HG03521 (cell line): ENCODE data around the gene ARSG.
"Not testable (repeated sequence)": the region's sequence is repeated elsewhere in the genome, so short reads cannot be mapped to it uniquely, and the experiment has no call there.

Source experiments
- ATAC-seq: cut with Tn5 transposase; IDR thresholded peaks from one replicate; pipeline ENCODE4 v1.9.1; 2021; ENCODE audit warnings: mild to moderate bottlenecking, moderate library complexity; ENCODE audit not compliant: unreplicated experiment

Gene ARSG

GRCh38 chr17:68302666-68303065, 11.4 kb downstream of the ARSG start:
- no peak for ATAC-seq

DNA sequence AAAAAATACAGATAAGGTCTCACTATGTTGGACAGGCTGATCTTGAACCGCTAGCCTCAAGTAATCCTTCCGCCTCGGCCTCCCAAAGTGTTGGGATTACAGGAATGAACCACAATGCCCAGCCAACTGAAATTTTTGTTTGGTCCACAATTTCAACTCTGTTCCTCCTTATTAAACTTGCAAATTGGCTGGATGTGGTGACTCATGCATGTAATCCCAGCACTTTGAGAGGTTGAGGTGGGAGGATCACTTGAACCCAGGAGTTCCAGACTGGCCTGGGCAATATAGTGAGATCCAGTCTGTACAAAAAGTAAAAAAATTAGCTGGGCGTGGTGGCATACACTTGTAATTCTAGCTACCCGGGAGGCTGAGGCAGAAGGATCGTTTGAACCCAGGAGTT, 13.4 kb downstream of the ARSG start:
- ATAC-seq = no peak

DNA sequence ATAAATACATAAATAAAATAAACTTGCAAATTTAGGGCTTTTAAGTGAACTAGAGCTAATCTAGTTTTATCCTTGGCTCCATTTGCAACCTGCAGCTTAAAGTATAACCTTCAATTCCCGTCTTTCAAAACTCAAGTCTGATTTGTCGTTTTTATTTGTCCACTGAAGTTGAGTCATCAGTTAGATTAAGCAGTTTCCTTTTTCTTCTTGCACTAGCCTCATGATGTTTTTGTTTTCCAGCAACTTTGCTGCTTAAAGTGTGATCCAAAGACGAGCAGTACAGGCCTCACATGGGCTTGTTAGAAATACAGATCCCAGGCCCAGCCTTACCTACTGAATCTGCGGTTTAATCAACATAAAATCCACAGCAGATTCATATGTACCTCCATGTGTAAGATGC, 13.8 kb downstream of the ARSG start:
- no peak for ATAC-seq

GRCh38 chr17:68306819-68307218, 15.5 kb downstream of the ARSG start:
- no peak for ATAC-seq

- ATAC-seq = no peak
These were observed 16.1 kb downstream of the ARSG start for GRCh38 chr17:68307443-68307842.

GRCh38 chr17:68308486-68308885, 17.2 kb downstream of the ARSG start:
- ATAC-seq = not testable (repeated sequence)

DNA sequence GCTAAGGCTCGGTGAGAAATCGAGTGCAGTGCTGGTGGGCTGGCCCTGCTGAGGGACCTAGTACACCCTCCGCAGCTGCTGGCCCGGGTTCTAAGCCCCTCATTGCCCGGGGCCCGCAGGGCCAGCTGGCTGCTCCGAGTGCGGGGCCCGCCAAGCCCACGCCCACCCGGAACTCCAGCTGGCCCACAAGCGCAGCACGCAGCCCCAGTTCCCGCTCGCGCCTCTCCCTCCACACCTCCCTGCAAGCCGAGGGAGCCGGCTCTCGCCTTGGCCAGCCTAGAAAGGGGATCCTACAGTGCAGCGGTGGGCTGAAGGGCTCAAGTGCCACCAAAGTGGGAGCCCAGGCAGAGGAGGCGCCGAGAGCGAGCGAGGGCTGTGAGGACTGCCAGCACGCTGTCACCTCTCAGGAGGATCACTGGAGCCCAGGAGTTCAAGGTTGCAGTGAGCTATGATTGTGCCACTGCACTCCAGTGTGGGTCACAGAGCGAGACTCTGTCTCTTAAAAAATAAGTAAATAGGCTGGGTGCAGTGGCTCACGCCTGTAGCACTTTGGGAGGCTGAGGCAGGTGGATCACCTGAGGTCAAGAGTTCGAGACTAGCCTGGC, 17.9 kb downstream of the ARSG start:
- ATAC-seq = not testable (repeated sequence)

DNA sequence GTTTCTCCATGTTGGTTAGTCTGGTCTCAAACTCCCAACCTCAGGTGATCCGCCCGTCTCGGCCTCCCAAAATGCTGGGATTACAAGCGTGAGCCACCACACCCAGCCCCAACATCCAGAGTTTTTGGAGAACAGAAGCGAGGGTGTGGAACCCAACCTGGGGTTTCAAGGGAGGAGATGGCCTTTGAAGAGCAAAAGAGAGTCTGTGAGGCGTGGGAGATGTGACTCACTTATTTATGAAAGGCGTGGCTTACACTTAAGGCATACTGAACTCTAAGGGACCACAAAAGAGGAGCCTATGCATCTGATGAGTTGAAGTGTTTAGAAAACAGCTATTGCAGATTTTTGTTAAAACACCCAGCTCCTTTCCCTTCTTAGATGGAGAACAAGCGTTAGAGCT, 18.9 kb downstream of the ARSG start:
- ATAC-seq = no peak

DNA sequence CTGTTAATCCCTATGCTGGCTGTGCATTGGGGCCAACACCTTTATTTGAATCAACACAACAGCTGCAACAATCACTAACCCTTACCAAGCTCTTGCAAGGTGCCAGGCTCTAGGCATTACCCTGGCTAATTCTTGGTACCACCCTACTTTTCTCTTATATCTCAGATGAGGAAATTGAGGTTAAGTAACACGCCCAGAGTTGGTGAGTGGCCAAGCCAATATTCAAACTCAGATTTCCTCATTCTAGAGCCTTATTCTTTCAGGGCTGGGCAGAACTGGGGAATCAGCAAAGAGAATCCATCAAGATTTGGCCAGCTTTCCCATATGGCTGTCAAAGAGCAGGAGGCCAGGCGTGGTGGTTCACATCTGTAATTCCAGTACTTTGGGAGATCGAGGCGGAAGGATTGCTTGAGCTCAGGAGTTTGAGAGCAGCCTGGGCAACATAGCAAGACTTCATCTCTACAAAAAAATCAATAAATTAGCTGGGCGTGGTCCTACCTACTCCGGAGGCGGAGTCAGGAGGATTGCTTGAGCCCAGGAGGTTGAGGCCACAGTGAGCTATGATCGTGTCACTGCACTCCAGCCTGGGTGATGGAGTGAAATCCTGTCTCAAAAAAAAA, 23.7 kb downstream of the ARSG start:
- ATAC-seq = no peak

DNA sequence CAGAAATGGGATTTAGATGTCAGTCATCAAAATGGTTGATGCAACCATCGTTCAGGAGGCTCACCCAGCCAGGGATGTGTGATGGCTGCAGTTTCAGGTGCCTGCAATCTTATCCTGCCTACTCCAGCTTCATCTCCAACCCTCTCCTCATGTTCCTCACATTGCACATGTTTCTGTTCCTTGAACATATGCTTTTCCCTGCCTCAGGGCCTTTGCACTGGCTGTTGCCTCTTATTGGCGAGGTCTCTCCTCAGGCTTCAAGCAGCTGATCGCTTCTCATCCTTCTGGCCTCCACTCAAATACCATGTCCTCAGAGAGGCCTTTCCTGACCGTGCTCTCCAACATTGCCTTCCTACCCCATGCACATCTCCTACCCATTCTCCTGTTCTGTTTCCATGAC, 24.6 kb downstream of the ARSG start:
- ATAC-seq = no peak

DNA sequence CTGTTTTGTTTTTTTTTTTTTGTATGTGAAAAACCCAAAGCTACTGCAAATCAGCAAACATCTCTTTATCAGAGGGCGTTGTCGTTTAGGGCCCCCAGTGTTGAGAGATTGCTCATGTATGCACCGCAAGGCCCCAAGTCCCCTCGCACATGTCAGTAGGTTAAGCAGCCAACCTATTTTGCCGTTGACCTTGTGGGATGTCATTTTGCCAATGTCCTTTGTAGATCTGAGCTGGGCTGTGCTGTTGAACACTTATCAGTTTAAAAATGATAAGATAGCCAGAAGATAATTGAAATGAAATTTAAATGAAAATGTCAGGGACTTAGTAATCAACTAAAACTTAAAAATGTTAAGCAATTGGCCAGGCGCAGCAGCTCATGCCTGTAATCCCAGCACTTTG, 26.2 kb downstream of the ARSG start:
- ATAC-seq = no peak

- no peak for ATAC-seq
These were observed 27.1 kb downstream of the ARSG start for GRCh38 chr17:68318103-68318991.

DNA sequence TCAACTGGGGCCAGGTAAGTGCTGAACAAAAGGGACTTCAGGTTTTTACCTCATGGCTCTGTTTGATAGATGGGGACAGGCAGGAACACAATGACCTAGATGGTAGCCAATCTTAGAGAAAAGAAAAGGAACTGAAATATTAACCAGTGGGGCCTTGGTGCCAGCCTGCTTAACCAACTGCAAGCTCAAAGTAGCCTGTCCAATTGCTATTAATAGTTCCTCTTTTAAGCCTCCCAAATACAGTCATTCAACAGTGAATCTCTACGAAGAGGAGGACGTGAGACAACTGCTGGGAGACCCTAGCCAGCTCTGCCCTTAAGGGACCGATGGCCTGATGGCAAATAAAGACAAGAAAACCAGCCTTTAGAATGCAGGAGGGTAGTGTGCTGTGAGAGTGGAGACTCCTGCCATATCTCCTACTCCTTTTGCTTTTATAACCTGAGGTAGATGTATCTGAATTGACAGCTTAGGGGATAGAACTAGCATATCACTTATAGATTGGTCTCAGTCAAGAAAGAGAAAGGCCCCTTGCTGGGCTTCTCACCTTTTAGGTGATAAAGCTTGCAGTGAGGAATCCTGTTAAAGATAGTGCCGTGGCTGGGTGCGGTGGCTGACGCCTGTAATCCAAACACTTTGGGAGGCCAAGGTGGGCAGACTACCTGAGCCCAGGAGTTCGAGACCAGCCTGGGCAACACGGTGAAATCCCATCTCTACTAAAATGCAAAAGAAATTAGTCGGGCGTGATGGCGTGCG, 28.3 kb downstream of the ARSG start:
- no peak for ATAC-seq

- no peak for ATAC-seq
These were observed 29.1 kb downstream of the ARSG start for GRCh38 chr17:68320311-68320865.

- no peak for ATAC-seq
These were observed 29.8 kb downstream of the ARSG start for GRCh38 chr17:68320943-68321555.

GRCh38 chr17:68321556-68321954, 30.3 kb downstream of the ARSG start:
- no peak for ATAC-seq

DNA sequence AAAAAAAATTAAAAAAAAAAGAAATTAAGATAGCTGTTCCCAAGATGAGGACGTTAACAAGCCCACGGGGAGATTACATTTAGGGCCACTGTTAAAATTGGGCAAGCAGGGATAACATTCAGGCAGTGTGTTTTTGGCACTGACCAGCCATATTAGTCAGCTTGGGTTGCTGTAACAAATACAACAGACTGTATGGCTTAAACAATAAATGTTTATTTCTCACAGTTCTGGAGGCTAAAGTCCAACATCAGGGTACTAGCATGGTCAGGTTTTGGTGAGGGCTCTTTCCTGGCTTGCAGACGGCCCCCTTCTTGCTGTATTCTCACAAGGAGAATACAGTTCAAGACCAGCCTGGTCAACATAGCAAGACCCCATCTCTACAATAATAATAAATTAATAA, 31.3 kb downstream of the ARSG start:
- ATAC-seq = no peak

DNA sequence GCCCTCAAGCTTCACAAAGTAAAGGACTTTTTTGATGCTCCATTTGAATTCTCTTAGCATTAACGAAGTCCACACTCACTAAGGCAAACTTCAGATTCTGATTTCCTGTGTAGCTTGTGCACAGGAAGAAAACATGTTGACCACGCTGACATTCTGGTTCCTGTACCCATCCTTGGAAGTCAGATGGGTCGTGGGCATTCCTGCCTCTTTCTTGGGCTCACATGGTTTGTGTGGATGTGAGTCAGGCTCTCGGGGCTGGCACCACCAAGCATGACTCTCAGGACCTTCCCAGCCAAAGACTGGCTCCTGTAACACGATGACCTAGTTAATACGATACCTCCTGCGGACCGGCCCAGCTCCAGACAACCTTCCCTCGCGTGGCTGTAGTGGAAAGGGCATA, 32.8 kb downstream of the ARSG start:
- ATAC-seq = no peak

GRCh38 chr17:68324654-68325336, 33.5 kb downstream of the ARSG start:
- ATAC-seq = no peak

- ATAC-seq = no peak
These were observed 34.7 kb downstream of the ARSG start for GRCh38 chr17:68325961-68326360.
